NCI-H2107 treated with DMSO at 0.1 percent for 48 hours (cell line): ENCODE results near the gene BTG3.
A peak's percentile ranks its signal among the peaks of the same experiment; 100 is the strongest.

Experiments
- DNase-seq: peaks from one replicate; lab custom pipeline; 2025; ENCODE audit not compliant: unreplicated experiment; lab: John Stamatoyannopoulos, UW

BTG3 gene

GRCh38 chr21:17585875-17586450, 26.7 kb downstream of the BTG3 start:
- peak; percentile 60 for DNase-seq

GRCh38 chr21:17583898-17584297, 28.8 kb downstream of the BTG3 start:
- no peak for DNase-seq

GRCh38 chr21:17580319-17580718, 32.4 kb downstream of the BTG3 start:
- DNase-seq: no peak

- no peak for DNase-seq
Observed at GRCh38 chr21:17578876-17579275, 33.8 kb downstream of the BTG3 start.

GRCh38 chr21:17578162-17578561, 34.5 kb downstream of the BTG3 start:
- DNase-seq: no peak

- DNase-seq: no peak
Observed at GRCh38 chr21:17577701-17578100, 35.0 kb downstream of the BTG3 start.

GRCh38 chr21:17576080-17576835, 36.4 kb downstream of the BTG3 start:
- DNase-seq: no peak

GRCh38 chr21:17575076-17575475, 37.6 kb downstream of the BTG3 start:
- DNase-seq: no peak

- no peak for DNase-seq
Observed at GRCh38 chr21:17572431-17572830, 40.3 kb downstream of the BTG3 start.

GRCh38 chr21:17570786-17571185, 41.9 kb downstream of the BTG3 start:
- DNase-seq: no peak

GRCh38 chr21:17560377-17561025, 52.2 kb downstream of the BTG3 start:
- DNase-seq: no peak

GRCh38 chr21:17554679-17555465, 57.8 kb downstream of the BTG3 start:
- DNase-seq: peak; percentile 26

- no peak for DNase-seq
Observed at GRCh38 chr21:17554120-17554519, 58.6 kb downstream of the BTG3 start.

GRCh38 chr21:17552410-17552809, 60.3 kb downstream of the BTG3 start:
- DNase-seq: no peak

GRCh38 chr21:17550671-17551308, 61.9 kb downstream of the BTG3 start:
- no peak for DNase-seq

GRCh38 chr21:17548262-17548661, 64.4 kb downstream of the BTG3 start:
- DNase-seq: no peak

GRCh38 chr21:17545007-17545406, 67.7 kb downstream of the BTG3 start:
- no peak for DNase-seq
